GM18505 (cell line): Measurements from ENCODE around the gene SLCO3A1.
A peak's percentile ranks its signal among the peaks of the same experiment; 100 is the strongest.

ENCODE experiments used
- ATAC-seq: cut with Tn5 transposase; IDR thresholded peaks from one replicate; pipeline ENCODE4 v1.9.1; 2021; ENCODE audit not compliant: unreplicated experiment
- POLR2A ChIP-seq: IDR thresholded peaks from 4 replicates; pipeline ENCODE4 v1.6.1; 2011; ENCODE audit warnings: borderline replicate concordance; ENCODE audit not compliant: insufficient read depth, insufficient read length; ENCODE audit errors: extremely low read depth

The SLCO3A1 gene

GRCh38 chr15:91853511-91853947 lies at the start of gene SLCO3A1:
SLCO3A1 (plus strand) TSS chr15:91853708.
- TF ChIP-seq POLR2A: no peak
- ATAC-seq: peak; percentile 25

GRCh38 chr15:91807122-91807521 lies 46.4 kb upstream of the SLCO3A1 start:
- ATAC-seq: no peak
- TF ChIP-seq POLR2A: no peak

- ATAC-seq: no peak
- TF ChIP-seq POLR2A: no peak
These were observed 39.6 kb upstream of the SLCO3A1 start for GRCh38 chr15:91813924-91814323.

- ATAC-seq: no peak
- TF ChIP-seq POLR2A: no peak
These were observed 36.6 kb upstream of the SLCO3A1 start for GRCh38 chr15:91816942-91817341.

GRCh38 chr15:91821458-91821857 lies 32.0 kb upstream of the SLCO3A1 start:
- ATAC-seq: no peak
- TF ChIP-seq POLR2A: no peak

- no peak for TF ChIP-seq POLR2A
- ATAC-seq: no peak
These were observed 29.3 kb upstream of the SLCO3A1 start for GRCh38 chr15:91824256-91824655.

GRCh38 chr15:91826443-91826842 lies 27.1 kb upstream of the SLCO3A1 start:
- no peak for ATAC-seq
- no peak for TF ChIP-seq POLR2A

- no peak for TF ChIP-seq POLR2A
These were observed 20.5 kb upstream of the SLCO3A1 start for GRCh38 chr15:91833056-91833455.

GRCh38 chr15:91839867-91840266 lies 13.6 kb upstream of the SLCO3A1 start:
- no peak for ATAC-seq
- no peak for TF ChIP-seq POLR2A

More at GRCh38 chr15:91833056-91833455, 20.5 kb upstream of the SLCO3A1 start:
- no peak for ATAC-seq

GRCh38 chr15:91841861-91842260 lies 11.6 kb upstream of the SLCO3A1 start:
- no peak for ATAC-seq
- TF ChIP-seq POLR2A: no peak

GRCh38 chr15:91844341-91844740 lies 9.2 kb upstream of the SLCO3A1 start:
- no peak for TF ChIP-seq POLR2A
- no peak for ATAC-seq

GRCh38 chr15:91844928-91845327 lies 8.6 kb upstream of the SLCO3A1 start:
- ATAC-seq: no peak
- no peak for TF ChIP-seq POLR2A

- no peak for ATAC-seq
- no peak for TF ChIP-seq POLR2A
These were observed 7.8 kb upstream of the SLCO3A1 start for GRCh38 chr15:91845720-91846119.

GRCh38 chr15:91849180-91849579 lies 4.3 kb upstream of the SLCO3A1 start:
- ATAC-seq: no peak

GRCh38 chr15:91849749-91850161 lies 3.8 kb upstream of the SLCO3A1 start:
- TF ChIP-seq POLR2A: no peak
- ATAC-seq: no peak

More at GRCh38 chr15:91849180-91849579, 4.3 kb upstream of the SLCO3A1 start:
- TF ChIP-seq POLR2A: no peak
